ENCODE results near the gene GLUL.

DNA sequence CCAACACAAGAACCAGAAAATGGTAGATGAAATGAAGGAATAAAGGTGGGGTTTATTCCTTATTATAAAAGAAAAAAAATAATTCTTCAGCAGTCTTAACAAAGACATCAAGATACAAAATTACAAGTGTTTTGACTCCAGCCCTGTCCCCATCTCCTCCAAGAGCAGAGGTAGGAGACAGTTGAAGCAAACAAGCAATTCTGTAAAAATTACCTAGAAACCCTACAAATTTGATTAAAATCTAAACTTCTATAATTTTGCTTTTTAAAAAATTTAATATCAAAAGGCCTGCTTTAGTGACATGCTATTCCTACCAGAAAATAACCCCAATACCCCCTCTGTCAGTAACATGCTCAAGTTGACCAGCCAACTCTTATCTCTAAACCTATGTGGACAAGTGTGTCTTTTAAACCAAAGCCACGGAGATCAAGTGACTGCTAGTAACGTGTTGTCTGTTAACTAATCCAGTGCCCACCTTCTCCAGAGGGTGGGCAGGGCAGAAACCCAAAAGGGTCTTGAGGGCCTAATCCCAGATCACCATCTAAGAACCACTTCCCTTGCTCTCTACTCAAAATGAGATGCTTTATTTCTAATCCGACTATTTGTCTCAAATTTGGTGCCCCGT lies 8.4 kb downstream of the GLUL start:
- no peak for TF ChIP-seq SIN3A (IDR thresholded peaks at IDR 0.05; ENCODE audit: borderline replicate concordance, insufficient read depth, low read length)
- TF ChIP-seq POLR2AphosphoS5 (IDR thresholded peaks at IDR 0.05; ENCODE audit: low read depth, low read length), result no peak
- no peak for TF ChIP-seq TAF1 (IDR thresholded peaks at IDR 0.05; ENCODE audit: borderline replicate concordance, insufficient read depth, low read length)
- TF ChIP-seq, protein P1, sequence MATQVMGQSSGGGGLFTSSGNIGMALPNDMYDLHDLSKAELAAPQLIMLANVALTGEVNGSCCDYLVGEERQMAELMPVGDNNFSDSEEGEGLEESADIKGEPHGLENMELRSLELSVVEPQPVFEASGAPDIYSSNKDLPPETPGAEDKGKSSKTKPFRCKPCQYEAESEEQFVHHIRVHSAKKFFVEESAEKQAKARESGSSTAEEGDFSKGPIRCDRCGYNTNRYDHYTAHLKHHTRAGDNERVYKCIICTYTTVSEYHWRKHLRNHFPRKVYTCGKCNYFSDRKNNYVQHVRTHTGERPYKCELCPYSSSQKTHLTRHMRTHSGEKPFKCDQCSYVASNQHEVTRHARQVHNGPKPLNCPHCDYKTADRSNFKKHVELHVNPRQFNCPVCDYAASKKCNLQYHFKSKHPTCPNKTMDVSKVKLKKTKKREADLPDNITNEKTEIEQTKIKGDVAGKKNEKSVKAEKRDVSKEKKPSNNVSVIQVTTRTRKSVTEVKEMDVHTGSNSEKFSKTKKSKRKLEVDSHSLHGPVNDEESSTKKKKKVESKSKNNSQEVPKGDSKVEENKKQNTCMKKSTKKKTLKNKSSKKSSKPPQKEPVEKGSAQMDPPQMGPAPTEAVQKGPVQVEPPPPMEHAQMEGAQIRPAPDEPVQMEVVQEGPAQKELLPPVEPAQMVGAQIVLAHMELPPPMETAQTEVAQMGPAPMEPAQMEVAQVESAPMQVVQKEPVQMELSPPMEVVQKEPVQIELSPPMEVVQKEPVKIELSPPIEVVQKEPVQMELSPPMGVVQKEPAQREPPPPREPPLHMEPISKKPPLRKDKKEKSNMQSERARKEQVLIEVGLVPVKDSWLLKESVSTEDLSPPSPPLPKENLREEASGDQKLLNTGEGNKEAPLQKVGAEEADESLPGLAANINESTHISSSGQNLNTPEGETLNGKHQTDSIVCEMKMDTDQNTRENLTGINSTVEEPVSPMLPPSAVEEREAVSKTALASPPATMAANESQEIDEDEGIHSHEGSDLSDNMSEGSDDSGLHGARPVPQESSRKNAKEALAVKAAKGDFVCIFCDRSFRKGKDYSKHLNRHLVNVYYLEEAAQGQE (IDR thresholded peaks at IDR 0.05; ENCODE audit: insufficient read depth in 1 of 2, low read depth in 2 of 2, low read length in 2 of 2), result no peak
- TF ChIP-seq FOXP2 (optimal IDR thresholded peaks at IDR 0.05; ENCODE audit: borderline replicate concordance, extremely low read depth, extremely low read length, insufficient read depth), result no peak
